ENCODE measurements around the gene SAP25. TPM values are rescaled to one million over a fixed set of nuclear protein-coding genes. Genes with fewer than 3 reads are reported as not detected.

SAP25 gene
- total and polyA plus RNA-seq, 2 of the 8 experiments (the other 6 are each of a cell fraction or from before 2014, with no cell fraction given) = 3.6 to 5.8 TPM

- TF ChIP-seq CTBP2 (IDR thresholded peaks at IDR 0.05; ENCODE audit: borderline replicate concordance, insufficient read depth, insufficient read length, low read length) (no peak), HDAC2 (IDR thresholded peaks at IDR 0.05; ENCODE audit: borderline replicate concordance in 1 of 2, low read depth in 2 of 2, low read length in 2 of 2) (peak in 1 of 2 experiments; percentile 69; a peak in 1 of 4 replicates), JUND (IDR thresholded peaks at IDR 0.05; ENCODE audit: low read length) (no peak), EP300 (IDR thresholded peaks at IDR 0.05; ENCODE audit: borderline replicate concordance in 1 of 2, low read depth in 2 of 2, low read length in 2 of 2) (peak in 1 of 2 experiments; percentile 60; a peak in 1 of 3 replicates), EZH2 (IDR thresholded peaks at IDR 0.05; ENCODE audit: low read depth, low read length, severe bottlenecking) (no peak), MAX (IDR thresholded peaks at IDR 0.05) (no peak), ZNF274 (IDR thresholded peaks at IDR 0.05; ENCODE audit: borderline replicate concordance, extremely low read depth, low read length) (no peak), SIRT6 (IDR thresholded peaks at IDR 0.05; ENCODE audit: low read length) (no peak), EGR1 (IDR thresholded peaks at IDR 0.05; ENCODE audit: borderline replicate concordance, low read depth, low read length) (peak; percentile 54; the same call in 1 of the 2 replicates), CREB1 (IDR thresholded peaks at IDR 0.05) (peak; percentile 91; the same call in 1 of the 2 replicates), MAFK (IDR thresholded peaks at IDR 0.05; ENCODE audit: low read depth, low read length) (no peak), ATF2 (IDR thresholded peaks at IDR 0.05; ENCODE audit: low read length) (no peak), SAP30 (IDR thresholded peaks at IDR 0.05; ENCODE audit: insufficient read depth, insufficient replicate concordance, low read length) (peak; percentile 12), RAD21 (IDR thresholded peaks at IDR 0.05 in 1 of 2, conservative IDR thresholded peaks at IDR 0.05 in 1 of 2; ENCODE audit: low read depth in 2 of 2, low read length in 2 of 2) (no peak), CHD2 (IDR thresholded peaks at IDR 0.05; ENCODE audit: low read length) (no peak), PHF8 (conservative IDR thresholded peaks at IDR 0.05; ENCODE audit: low read depth, low read length) (peak; percentile 95), ASH2L (IDR thresholded peaks at IDR 0.05; ENCODE audit: low read length) (peak; percentile 84), RNF2 (IDR thresholded peaks at IDR 0.05; ENCODE audit: borderline replicate concordance, low read depth, low read length, missing control alignments, poor library complexity, severe bottlenecking) (no peak), RFX5 (IDR thresholded peaks at IDR 0.05; ENCODE audit: borderline replicate concordance, low read depth, low read length) (no peak)
Observed at GRCh38 chr7:100585511-100586265, 12.0 kb upstream of the SAP25 start, which contains the start of gene LRCH4 (continued).
